NCI-H2196 (cell line): ENCODE data around the gene PHF11.
"Not testable (repeated sequence)": the region's sequence is repeated elsewhere in the genome, so short reads cannot be mapped to it uniquely, and the experiment has no call there.

Source experiments
- DNase-seq: peaks from one replicate; lab custom pipeline; 2025; ENCODE audit not compliant: unreplicated experiment; lab: John Stamatoyannopoulos, UW

The PHF11 gene

GRCh38 chr13:49545661-49546060, 49.9 kb downstream of the PHF11 start:
- DNase-seq = no peak

DNA sequence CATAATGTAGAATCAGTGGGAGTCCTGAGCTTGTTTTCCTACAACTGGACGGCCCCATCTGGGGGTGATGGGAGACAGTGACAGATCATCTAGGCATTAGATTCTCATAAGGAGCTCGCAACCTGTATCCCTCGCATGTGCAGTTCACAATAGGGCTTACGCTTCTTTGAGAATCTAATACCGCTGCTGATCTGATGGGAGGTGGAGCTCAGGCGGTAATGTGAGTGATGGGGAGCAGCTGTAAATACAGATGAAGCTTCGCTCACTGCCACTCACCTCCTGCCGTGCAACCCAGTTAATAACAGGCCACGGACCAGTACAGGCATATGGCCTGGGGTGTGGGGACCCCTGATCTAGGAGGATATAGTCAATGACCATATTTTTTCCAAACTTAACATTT, 50.8 kb downstream of the PHF11 start:
- no peak for DNase-seq

- no peak for DNase-seq
These were observed 53.5 kb downstream of the PHF11 start for GRCh38 chr13:49549289-49549688.

GRCh38 chr13:49550942-49551644, 55.3 kb downstream of the PHF11 start:
- DNase-seq = no peak

GRCh38 chr13:49553888-49554287, 58.1 kb downstream of the PHF11 start:
- DNase-seq = no peak

GRCh38 chr13:49554387-49554786, 58.6 kb downstream of the PHF11 start:
- no peak for DNase-seq

GRCh38 chr13:49559006-49559405, 63.3 kb downstream of the PHF11 start:
- DNase-seq = no peak

DNA sequence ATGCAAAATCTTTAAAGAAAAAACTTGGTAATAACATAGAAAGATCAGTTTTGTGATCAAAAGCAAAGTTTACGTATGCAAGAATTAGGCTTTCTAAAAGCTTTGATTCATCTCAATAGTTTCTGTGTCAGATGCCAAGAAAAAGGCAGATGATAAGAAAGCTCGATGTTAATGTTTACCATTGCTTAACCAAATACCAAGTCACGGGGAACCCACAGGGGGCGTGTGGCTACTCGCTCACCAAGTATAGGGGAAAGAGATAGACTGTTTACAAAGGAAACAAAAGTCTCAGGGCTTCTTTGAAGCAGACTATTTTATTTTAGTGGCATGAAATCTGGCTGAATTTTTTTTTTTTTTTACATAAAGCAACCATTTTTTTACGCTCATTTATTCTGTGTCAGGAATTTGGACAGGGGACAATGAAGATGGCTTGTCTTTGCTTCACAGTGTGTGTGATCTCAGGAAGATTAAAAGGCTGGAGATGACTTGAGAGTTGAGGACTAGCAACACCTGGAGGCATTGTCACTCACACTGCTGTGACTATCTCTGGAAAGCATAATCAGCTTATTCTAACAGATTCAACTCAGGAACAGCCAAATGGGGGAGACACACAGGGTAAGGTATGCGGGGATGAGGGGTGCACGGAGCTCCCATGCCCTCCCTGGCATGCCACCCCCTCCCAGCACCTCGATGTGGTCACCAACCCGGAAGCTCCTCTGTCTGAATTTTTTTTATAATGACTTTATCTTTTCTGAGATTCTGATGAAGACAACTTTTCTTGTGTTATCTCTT, 64.7 kb downstream of the PHF11 start:
- DNase-seq = no peak

DNA sequence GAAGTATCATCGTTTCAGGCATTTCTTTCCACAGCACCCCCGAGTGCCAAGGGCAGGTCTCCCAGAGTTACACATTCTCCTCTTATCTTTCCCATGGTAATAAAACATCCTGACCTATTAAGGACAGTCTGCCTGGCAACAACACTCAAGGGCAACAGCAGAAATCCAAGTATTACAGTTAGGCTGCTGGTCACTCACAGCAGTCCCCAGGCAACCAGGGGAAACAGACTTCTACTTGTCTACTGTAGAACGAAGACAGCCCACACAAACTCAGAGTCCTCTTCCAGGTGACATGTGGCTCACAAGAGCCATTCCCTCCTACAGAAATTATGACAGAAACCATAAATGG, 65.3 kb downstream of the PHF11 start:
- no peak for DNase-seq

GRCh38 chr13:49563516-49563915, 67.8 kb downstream of the PHF11 start:
- no peak for DNase-seq

DNA sequence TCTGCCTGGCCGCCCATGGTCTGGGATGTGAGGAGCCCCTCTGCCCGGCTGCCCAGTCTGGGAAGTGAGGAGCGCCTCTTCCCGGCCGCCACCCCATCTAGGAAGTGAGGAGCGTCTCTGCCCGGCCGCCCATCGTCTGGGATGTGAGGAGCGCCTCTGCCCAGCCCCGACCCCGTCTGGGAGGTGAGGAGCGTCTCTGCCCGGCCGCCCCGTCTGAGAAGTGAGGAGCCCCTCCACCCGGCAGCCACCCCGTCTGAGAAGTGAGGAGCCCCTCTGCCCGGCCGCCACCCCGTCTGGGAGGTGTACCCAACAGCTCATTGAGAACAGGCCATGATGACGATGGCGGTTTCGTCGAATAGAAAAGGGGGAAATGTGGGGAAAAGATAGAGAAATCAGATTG, 69.7 kb downstream of the PHF11 start:
- not testable (repeated sequence) for DNase-seq

DNA sequence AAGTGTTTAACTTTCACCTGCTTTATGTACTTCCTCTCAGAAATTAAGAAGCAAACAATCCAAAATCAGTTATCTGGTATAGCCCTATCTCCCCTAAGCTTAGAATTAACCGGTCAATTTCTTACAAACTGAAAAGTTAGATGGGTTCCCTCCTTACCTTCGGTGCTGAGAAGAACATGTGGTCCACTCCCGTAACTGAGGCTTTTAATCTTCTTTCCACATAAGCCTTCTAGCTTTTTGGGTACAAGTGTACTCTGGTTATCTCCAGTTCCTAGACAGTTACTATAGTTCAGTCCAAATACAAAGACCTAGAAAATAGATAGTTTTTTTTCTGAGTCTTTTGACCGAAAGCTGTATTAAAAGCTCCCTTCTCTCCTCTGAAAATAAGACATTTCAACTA, 70.7 kb downstream of the PHF11 start:
- DNase-seq = no peak

GRCh38 chr13:49567491-49567890, 71.7 kb downstream of the PHF11 start:
- DNase-seq = no peak

DNA sequence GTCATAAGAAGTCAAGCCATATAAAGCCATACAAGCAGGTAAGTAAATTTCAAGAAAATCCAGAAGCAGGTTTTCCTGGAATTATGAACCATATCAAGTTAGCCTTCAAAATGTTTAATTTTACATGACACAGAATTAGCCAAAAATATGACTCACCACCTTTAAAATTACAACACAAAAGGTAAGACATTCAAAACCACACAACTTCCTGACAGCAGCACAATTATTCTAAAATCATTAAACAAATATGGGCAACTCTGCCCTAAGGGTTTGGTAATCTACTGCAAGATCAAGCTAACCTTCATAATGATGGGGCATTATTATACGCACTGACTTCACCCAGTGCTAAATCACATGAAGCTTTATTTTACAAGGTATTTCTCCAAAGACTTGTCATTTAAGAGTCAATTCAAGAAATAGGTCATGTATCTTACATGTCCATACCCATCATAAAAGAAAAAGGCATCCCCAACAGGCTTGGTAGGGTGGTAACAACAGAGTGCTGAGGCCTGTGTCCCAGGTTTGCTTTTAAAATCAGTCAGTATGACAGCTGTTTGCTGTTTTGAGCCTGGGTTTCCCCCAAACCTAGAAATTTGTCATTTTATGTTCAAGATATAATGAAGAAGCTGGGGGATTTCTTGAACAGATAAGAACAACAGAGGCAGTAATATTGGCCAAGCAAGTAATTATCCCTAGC, 74.4 kb downstream of the PHF11 start:
- peak; percentile 2 for DNase-seq

- no peak for DNase-seq
These were observed 75.8 kb downstream of the PHF11 start for GRCh38 chr13:49571299-49572240.
